IPS-18a (cell line): Measurements from ENCODE around the gene IGSF5.
"Not testable (repeated sequence)": the region's sequence is repeated elsewhere in the genome, so short reads cannot be mapped to it uniquely, and the experiment has no call there.

Experiments used
- H3K27ac ChIP-seq: one replicate; pipeline ENCODE4 v1.5.1; 2013; ENCODE audit warnings: low read length
- H3K27me3 ChIP-seq: one replicate; pipeline ENCODE4 v1.6.1; 2013; ENCODE audit warnings: mild to moderate bottlenecking, low read length; ENCODE audit not compliant: control insufficient read depth, insufficient read depth
- H3K36me3 ChIP-seq: one replicate; pipeline ENCODE4 v1.6.1; 2013; ENCODE audit warnings: low read depth, low read length; ENCODE audit not compliant: control insufficient read depth
- H3K4me1 ChIP-seq: one replicate; pipeline ENCODE4 v1.6.1; 2013; ENCODE audit warnings: low read depth, low read length; ENCODE audit not compliant: control insufficient read depth
- H3K4me3 ChIP-seq: one replicate; pipeline ENCODE4 v1.5.1; 2013; ENCODE audit warnings: low read length
- H3K9ac ChIP-seq: one replicate; pipeline ENCODE4 v1.6.1; 2013; ENCODE audit warnings: mild to moderate bottlenecking, low read length, moderate library complexity
- H3K9me3 ChIP-seq: one replicate; pipeline ENCODE4 v1.6.1; 2013; ENCODE audit warnings: low read depth, low read length; ENCODE audit not compliant: control insufficient read depth

The IGSF5 gene

DNA sequence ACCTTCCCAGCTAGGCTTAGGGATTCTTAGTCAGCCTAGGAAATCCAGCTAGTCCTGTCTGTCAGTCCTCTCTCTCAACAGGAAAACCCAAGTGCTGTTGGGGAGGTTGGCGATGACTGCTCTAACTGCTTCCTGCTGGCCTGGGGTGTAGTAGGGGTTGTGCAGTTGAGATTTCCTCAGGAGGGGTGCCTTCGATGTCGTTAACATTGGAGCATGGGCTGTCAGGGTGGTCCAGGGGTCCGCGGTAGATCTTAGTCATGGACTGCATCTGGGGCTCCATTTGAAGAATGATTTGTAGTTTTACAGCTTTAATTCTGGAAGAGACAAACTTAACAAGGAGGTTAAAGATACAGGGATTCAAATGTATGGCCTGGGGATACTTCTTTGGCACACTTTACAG is 5.5 kb upstream of the IGSF5 start:
- H3K27ac ChIP-seq, H3K9ac ChIP-seq, H3K4me1 ChIP-seq, H3K9me3 ChIP-seq, H3K36me3 ChIP-seq, H3K4me3 ChIP-seq, H3K27me3 ChIP-seq: not testable (repeated sequence)

DNA sequence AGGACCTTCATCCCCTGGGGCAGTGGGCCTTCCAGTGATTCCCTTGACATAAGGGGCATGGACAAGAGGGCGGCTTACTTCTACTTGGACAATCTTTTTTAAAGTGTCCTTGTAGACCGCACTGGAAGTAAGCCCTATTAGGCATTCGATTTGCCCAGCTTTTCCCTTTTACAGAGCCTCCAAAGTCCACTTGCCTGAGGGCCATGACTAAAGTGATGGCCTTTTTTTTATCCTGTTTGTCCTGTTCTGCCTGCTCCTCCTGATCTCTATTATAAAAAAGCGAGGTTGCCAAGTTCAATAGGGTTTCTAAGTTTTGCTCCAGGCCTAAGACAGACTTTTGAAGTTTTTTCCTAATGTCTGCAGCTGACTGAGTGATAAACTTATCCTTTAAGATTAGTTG is 2.4 kb upstream of the IGSF5 start:
- H3K9ac ChIP-seq, H3K27me3 ChIP-seq, H3K9me3 ChIP-seq, H3K27ac ChIP-seq, H3K36me3 ChIP-seq, H3K4me3 ChIP-seq, H3K4me1 ChIP-seq: not testable (repeated sequence)

DNA sequence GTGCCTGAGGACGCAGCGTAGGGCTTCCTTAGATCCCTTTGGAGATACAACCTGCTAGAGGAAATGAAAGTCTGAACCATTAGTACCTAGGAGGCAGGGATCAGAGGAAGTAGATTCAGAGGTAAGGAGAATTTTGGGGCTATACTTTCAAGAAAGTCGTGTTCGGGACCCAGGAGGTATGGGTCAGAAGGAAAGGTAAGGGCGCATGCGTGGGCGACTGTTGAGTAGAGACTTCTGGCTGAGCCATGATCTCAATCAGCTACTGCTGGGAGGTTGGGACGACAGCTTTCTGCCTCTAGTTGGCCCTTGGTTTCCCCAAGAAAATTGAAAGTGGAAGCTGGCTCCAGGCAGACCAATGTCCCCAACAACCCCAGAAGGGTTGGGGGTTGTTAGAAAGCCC is 349 bp downstream of the IGSF5 start:
- not testable (repeated sequence) for H3K36me3 ChIP-seq, H3K27ac ChIP-seq, H3K9ac ChIP-seq, H3K27me3 ChIP-seq, H3K9me3 ChIP-seq, H3K4me3 ChIP-seq, H3K4me1 ChIP-seq

DNA sequence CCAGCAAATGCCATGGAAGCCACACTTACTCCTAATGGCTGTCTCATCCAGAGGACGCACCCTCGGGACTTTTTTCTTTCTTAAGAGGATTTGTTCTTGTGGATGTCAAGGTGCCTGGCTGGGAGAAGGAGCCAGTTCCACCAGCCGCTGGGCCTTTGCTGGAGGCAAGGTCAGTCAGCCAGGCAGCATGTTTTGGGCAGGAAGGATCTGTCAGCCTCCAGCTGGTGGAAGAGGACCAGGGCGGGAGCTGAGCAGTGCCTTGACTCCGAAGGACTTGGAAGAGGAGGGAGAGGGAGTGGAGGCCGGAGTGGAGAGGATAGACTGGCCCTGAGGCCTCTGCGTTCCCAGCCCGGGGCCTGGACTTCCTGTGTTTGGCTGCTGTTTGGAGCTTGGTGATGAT is 5.7 kb downstream of the IGSF5 start:
- Histone ChIP-seq H3K4me3 (no peak overlapping the region), H3K4me1 (no peaks in the 10 kb centered on the region), H3K9ac (no peak overlapping the region), H3K36me3 (no peaks in the 10 kb centered on the region), H3K9me3 (no peaks in the 10 kb centered on the region), H3K27ac (no peak overlapping the region), H3K27me3 (no peaks in the 10 kb centered on the region)

DNA sequence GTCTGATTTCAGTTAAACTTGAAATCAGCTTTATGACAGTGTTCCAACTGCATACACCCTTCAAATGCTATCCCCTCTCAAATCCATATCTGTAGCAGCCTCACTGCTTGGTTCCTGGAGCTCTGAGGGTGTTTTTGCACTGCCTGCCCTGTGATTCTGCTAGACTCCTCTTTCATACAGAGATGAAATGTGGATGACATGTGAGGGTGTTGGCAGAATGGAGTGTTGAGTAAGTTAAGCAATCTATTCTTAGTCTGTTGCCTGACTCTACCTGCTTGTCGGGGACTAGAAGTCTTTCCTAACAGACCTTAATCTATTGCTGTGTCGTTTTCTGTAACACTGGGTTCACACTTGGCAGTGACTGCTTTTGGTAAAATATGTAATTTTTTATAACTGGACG is 9.8 kb downstream of the IGSF5 start:
- no peaks in the 10 kb centered on the region for H3K4me1 ChIP-seq
- H3K4me3 ChIP-seq = no peak overlapping the region

DNA sequence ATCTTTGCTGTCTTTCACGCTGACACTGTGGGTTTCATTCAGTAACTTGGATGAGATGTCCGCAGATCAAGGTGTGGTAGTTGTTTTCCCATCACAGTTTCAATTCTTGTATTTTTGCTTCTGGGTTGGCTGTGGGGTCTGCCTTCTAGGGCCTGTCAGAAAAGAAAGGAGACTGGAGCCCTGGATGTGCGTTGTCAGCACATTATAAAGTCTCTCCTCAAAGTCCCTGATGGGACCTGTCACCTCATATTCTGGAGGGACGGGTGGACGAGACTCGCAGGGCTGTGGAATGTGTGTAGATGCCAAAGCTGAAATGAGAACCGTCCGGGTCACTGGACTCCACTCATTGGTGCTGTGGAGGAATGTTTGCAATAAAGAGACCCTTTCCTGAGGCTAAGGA is 11.3 kb downstream of the IGSF5 start:
- no peak overlapping the region for H3K27ac ChIP-seq
- no peaks in the 10 kb centered on the region for H3K36me3 ChIP-seq
- H3K9me3 ChIP-seq = no peaks in the 10 kb centered on the region
- no peaks in the 10 kb centered on the region for H3K27me3 ChIP-seq
- no peak overlapping the region for H3K4me3 ChIP-seq
- no peaks in the 10 kb centered on the region for H3K4me1 ChIP-seq
- no peak overlapping the region for H3K9ac ChIP-seq

More for the DNA sequence above, 9.8 kb downstream of the IGSF5 start:
- no peaks in the 10 kb centered on the region for H3K9me3 ChIP-seq
- no peaks in the 10 kb centered on the region for H3K27me3 ChIP-seq
- no peak overlapping the region for H3K27ac ChIP-seq
- H3K36me3 ChIP-seq = no peaks in the 10 kb centered on the region
- no peak overlapping the region for H3K9ac ChIP-seq

DNA sequence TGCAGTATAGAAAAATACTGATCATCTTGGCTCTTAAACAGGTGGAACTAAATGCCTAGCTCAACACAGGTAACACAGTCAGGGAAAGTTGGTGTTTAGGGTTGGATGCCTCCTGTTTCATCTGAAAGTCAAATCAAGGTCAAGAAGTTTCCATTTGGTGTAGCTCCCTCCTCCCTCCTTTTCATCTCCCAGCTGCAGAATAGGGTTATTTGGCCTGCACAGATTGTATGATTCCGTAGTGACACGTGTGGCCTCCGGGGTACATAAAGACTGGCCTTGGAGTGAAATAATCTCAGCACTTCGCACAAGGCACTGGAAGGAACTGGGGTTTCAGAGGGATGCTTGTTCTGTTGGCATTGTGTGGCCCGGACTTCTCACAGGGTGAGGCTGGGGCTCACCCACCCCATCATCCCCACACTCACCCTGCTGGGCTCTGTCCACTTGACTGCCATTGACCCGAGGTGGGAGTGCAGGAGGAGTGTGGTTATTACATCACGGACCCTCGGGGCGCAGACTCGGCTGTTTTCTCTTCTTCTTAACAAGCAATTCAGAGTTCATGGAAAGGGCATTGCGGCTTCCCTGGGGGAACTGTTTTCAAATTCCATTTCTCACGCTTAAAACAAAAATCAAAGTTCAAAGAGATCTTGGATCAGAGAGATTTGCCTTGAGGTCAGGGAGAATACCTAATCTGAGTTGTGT is 18.4 kb downstream of the IGSF5 start:
- Histone ChIP-seq H3K4me3 (no peak overlapping the region), H3K9me3 (no peaks in the 10 kb centered on the region), H3K9ac (no peak overlapping the region), H3K27ac (no peak overlapping the region), H3K27me3 (no peaks in the 10 kb centered on the region), H3K36me3 (no peaks in the 10 kb centered on the region), H3K4me1 (no peaks in the 10 kb centered on the region)

DNA sequence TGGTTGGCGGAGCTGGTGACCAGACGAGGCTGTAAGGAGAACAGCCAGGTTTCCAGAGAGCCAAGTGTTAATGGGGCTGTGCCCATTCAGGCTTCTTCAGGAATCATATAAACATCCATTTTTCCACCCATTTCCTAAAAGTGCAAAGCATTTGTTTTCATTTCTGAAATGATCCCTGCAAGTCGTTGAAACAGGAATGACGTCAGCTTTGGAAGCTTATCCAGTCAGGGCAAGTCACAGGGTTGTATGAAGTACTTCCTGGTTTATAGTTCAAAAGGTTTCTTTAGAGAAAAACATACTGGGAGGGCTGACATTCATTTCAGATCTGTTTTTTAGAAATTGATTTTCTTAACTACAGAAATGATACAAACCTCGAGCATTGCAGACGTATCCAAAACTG is 29.2 kb downstream of the IGSF5 start:
- Histone ChIP-seq H3K36me3 (no peaks in the 10 kb centered on the region), H3K27me3 (no peaks in the 10 kb centered on the region), H3K27ac (no peak overlapping the region), H3K9me3 (no peaks in the 10 kb centered on the region), H3K4me1 (peaks cover 8% of the 10 kb centered on the region), H3K4me3 (no peak overlapping the region), H3K9ac (no peak overlapping the region)

DNA sequence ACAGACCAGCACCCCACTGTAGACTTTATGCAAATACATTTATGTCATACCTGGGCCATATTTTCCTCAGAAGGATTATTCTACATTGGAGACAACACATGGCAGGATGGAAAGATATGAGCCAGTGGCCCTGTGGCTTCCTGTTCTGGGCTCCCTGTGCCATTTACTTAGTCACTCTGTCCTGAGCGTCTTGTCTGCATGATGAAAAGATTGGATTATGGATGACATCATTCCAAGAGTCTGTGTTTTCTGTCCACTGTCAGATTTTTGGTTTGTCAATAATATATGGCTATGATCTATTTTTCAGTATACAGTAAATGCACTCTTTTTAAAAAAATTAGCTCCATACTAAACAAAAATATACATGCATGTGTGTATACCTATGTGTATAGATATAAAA is 30.8 kb downstream of the IGSF5 start:
- H3K4me3 ChIP-seq = no peak overlapping the region
- peaks cover 8% of the 10 kb centered on the region for H3K4me1 ChIP-seq
- no peaks in the 10 kb centered on the region for H3K9me3 ChIP-seq
- H3K36me3 ChIP-seq = no peaks in the 10 kb centered on the region
- H3K27me3 ChIP-seq = no peaks in the 10 kb centered on the region
- H3K27ac ChIP-seq = no peak overlapping the region
- H3K9ac ChIP-seq = no peak overlapping the region

DNA sequence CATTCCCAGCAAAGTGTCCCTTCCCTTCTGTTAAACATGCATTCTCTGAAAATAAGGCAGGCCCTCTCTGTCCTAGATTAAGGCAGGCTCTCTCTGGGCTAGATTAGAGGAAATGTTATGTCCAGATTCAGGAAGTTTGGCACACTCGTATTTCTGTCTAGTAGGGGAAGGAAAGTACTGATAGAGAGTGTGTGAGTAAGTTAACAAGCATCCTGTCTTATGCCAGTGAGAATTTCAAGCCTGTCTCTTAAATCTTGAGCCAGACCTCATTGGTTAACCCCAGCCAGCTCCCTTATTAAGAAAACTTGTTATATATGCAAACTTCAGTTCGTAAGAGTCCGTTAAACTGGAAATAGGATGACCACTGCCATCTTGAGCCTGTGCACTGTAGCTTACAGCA is 31.6 kb downstream of the IGSF5 start:
- no peak overlapping the region for H3K4me3 ChIP-seq
- H3K36me3 ChIP-seq = no peaks in the 10 kb centered on the region
- H3K27ac ChIP-seq = no peak overlapping the region
- H3K4me1 ChIP-seq = peaks cover 8% of the 10 kb centered on the region
- H3K27me3 ChIP-seq = no peaks in the 10 kb centered on the region
- H3K9ac ChIP-seq = no peak overlapping the region
- H3K9me3 ChIP-seq = no peaks in the 10 kb centered on the region

DNA sequence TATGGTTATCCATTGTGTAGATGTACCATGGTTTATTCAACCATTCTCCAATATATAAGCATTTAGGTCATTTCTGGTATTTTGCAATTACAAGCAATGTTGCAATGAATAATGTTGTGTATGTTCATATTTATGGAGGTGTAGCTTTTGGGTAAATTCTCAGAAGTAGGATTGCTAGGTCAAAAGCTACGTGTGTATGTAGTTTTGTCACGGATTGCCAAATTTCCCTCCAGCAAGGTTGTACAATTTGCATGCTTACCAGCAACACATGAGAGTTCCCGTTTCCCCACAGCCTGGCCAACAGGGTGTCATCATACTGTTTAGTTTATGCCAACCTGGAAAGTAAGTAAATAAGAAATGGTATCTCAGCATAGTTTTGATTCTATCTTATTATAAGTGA is 36.3 kb downstream of the IGSF5 start:
- Histone ChIP-seq H3K27ac (no peak overlapping the region), H3K27me3 (no peaks in the 10 kb centered on the region), H3K9ac (no peak overlapping the region), H3K4me1 (no peaks in the 10 kb centered on the region), H3K9me3 (no peaks in the 10 kb centered on the region), H3K4me3 (no peak overlapping the region), H3K36me3 (no peaks in the 10 kb centered on the region)

DNA sequence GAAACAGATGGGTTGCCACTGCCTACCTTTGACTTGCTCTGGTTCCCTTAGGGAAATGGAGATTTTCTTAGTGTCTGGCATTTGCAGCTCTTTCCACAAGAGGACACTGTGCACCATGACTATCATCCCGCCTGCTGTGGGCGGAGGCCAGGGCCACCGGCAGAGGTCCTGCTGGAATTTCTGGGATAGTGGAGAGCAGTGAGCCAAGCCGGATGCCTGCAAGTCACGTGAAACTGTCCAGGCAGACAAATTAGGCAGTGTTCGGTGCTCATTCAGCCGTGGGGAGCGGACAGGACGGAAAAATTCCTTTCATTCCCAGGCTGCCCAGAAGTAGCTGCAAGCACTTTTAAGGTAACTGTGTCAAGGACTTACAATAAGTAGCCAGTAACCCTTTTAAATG is 43.4 kb downstream of the IGSF5 start:
- no peaks in the 10 kb centered on the region for H3K9me3 ChIP-seq
- no peak overlapping the region for H3K27ac ChIP-seq
- H3K27me3 ChIP-seq = no peaks in the 10 kb centered on the region
- no peak overlapping the region for H3K4me3 ChIP-seq
- no peaks in the 10 kb centered on the region for H3K4me1 ChIP-seq
- H3K36me3 ChIP-seq = no peaks in the 10 kb centered on the region
- no peak overlapping the region for H3K9ac ChIP-seq
